HG02840 (cell line): Measurements from ENCODE around the gene PAPPA2.
"Not testable (repeated sequence)": the region's sequence is repeated elsewhere in the genome, so short reads cannot be mapped to it uniquely, and the experiment has no call there.

Experiments used
- ATAC-seq: cut with Tn5 transposase; IDR thresholded peaks from one replicate; pipeline ENCODE4 v1.9.1; 2021; ENCODE audit warnings: mild to moderate bottlenecking, moderate library complexity, moderate number of reproducible peaks; ENCODE audit not compliant: unreplicated experiment, low FRiP score

Gene PAPPA2, protein sequence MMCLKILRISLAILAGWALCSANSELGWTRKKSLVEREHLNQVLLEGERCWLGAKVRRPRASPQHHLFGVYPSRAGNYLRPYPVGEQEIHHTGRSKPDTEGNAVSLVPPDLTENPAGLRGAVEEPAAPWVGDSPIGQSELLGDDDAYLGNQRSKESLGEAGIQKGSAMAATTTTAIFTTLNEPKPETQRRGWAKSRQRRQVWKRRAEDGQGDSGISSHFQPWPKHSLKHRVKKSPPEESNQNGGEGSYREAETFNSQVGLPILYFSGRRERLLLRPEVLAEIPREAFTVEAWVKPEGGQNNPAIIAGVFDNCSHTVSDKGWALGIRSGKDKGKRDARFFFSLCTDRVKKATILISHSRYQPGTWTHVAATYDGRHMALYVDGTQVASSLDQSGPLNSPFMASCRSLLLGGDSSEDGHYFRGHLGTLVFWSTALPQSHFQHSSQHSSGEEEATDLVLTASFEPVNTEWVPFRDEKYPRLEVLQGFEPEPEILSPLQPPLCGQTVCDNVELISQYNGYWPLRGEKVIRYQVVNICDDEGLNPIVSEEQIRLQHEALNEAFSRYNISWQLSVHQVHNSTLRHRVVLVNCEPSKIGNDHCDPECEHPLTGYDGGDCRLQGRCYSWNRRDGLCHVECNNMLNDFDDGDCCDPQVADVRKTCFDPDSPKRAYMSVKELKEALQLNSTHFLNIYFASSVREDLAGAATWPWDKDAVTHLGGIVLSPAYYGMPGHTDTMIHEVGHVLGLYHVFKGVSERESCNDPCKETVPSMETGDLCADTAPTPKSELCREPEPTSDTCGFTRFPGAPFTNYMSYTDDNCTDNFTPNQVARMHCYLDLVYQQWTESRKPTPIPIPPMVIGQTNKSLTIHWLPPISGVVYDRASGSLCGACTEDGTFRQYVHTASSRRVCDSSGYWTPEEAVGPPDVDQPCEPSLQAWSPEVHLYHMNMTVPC (N-terminal part only)

DNA sequence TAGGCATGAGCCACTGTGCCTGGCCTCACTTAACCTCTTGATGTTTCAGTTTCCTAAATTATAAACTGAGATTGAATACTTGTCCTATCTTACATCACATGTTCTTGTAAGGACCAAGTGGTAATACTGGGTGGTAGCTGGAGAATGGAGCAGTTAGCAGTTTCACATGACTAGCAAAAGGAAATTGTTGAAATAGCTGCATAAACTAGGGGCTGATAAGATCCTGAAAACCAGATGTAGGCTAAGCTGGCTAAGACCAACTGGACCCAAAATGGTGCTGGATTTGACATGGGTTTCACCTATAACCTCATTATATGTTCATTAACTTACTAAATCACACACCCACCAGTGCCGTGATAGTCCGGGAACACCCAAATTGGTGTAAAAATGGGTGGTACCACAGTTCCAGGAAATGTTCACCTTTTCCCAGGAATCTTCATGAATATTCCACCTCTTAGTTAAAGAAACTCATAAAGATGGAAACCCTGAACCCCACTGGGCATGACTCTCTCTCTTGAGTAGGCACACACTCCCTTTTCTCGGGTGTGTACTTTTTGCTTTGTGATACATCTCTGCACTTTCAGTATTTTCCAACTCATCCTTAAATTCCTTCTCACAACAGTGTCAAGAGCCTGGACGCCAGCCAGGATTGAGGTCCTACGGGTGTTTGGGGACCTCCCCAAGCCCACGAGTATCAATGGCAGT is at the start of gene PAPPA2:
Gene PAPPA2, plus strand, starts transcription at position 502 of the 705 bp plus-strand sequence. CDS start 93,148 bp downstream, outside the sequence.
- no peak for ATAC-seq

DNA sequence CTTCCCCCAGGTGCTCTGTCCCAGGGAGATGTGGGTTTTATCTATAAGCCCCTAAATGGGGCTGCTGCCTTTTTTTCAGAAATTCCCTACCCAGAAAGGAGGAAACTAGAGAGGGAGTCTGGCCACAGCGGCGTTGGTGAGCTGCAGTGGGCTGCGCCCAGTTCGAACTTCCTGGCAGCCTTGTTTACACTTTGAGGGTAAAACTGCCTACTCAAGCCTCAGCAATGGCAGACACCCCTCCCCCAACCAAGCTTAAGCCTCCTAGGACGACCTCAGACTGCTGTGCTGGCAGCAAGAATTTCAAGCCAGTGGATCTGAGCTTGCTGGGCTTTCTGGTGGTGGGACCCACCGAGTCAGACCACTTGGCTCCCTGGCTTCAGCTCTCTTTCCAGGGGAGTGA is 46.2 kb upstream of the PAPPA2 start:
- ATAC-seq, result no peak

DNA sequence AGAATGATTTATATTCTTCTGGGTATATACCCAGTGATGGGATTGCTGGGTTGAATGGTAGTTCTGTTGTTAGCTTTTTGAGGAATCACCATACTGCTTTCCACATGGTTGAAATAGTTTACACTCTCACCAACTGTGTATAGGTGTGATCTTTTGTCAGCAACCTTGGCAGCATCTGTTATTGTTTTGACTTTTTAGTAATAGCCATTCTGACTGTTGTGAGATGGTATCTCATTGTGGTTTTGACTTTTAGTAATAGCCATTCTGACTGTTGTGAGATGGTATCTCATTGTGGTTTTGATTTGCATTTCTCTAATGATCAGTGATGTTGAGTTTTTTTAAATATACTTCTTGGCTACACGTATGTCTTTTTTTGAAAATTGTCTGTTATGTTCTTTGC is 43.4 kb upstream of the PAPPA2 start:
- not testable (repeated sequence) for ATAC-seq

DNA sequence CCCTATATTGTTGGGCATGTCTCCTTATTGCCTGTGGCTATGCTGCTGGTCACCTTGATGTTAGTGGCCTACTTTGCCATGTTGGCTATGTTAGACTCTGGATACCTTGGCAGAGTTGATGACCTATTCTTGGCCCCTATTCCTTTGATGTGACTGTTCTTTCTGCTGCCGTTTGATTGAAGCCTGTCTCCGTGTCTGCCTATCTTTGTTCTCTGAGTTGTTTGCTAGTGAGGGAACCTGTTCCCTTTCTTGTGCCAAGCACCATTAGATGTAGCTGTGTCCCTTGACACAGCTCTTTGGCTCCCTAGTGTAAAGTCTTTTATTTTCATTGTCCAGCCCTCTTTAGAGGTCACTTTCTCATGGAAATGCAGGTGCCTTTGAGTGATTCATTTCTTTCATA is 28.7 kb upstream of the PAPPA2 start:
- no peak for ATAC-seq

DNA sequence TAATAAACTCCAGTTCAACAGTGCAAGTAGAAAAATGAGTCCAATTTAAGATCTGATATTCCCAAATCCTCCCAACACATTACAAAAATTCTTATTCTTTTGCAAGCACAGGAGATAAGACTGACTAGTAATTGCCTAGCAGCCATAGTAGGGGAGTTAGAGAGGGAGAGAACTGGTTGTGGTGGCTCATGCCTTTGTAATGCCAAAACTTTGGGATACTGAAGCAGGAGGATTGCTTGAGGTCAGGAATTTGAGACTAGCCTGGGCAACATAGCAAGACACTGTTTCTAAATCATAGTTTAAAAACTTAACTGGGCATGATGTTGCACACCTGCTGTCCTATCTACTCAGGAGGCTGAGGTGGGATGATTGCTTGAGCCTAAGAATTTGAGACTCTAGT is 26.7 kb upstream of the PAPPA2 start:
- ATAC-seq, result no peak

DNA sequence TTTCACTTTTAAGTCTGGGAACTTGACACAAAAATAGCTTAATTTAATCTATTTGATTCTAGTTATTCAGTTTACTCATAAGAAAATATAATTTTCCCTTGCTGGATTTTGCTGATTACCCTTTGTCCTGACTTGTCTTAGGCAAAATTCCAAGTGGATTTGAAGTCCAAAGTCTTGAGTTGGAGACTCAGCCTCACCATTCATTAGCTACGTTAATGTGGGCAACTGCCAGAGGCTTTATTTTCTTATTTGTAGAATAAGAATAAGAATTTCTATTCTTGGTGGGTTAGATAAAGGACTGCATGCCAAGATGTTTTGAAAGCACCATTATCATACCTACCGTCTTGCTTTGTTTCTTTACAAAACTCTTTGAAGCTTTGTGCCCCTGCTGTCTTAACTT is 22.8 kb upstream of the PAPPA2 start:
- ATAC-seq, result no peak

DNA sequence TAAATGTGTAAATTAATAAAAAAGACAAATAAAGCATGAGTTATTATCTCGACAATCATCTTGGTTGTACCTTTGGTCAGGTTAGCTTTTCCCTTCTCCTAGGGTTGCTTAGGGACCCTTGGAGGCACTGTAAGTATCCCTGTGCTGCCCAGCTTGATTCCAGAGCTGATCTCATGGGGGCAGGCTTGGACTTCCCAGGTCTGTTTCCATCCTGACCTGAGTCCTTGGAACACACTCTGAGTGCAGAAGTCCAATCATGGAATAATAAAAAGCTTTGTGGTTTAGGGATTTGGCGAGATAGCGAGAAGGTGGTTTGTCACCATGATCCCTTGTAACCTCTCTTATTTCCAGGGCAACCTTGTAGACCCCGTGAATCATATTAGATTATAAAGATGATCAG is 18.7 kb upstream of the PAPPA2 start:
- ATAC-seq, result no peak

DNA sequence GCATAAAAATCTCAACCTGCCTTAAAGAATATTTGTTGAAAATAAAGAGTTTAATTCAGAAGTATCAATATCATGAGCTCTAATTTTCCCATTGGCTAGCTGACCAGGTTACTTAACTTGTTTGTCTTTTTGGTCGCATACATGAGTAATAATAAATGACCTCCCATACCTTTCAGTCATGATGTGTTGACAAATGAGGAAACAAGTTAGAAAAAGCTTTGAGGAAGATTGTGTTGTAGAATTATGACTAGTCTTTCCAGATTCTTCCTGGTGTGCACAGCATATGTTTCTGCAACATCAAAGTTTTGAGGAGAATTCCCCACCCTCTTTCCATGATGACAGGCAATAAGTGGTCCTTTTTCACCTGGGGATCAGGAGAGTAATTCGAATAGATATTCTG is 17.6 kb upstream of the PAPPA2 start:
- ATAC-seq, result no peak

DNA sequence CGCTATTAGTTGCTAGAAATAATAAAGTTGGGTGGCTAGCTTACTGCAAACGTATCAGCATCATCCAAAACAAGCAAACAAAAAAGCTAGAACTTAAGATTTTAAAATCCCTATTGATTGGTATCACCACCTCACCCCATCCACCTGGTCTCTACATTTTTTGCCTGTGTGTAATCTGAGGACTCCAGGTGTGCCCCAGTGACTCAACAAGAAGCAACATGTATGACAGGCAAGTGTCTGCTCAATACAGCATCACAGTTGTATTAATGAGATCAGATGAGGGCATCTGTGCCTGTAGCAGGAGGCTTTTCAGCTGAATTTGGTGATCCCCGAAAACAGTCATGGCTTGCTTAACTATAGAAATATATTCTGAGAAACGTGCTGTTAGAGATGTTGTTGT is 14.6 kb upstream of the PAPPA2 start:
- ATAC-seq, result no peak

DNA sequence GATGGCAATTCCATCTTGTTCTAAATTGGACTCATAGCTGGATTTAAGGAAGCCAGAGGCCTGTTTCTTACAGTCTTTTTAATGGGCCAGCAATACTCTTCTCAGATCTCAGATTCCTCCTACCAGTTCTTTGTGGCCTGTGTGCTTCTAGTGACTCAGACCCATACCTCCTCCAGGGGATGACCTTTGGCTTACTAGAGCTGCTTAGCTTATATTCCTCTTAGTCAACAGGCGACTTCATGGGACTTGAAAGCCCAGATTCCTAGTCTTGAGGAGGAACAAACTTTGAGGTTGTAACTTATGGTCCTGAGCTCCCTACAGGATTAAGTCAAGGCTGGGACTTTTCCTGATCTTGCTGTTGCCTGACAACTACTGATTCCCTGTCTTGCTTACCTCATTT is 12.4 kb upstream of the PAPPA2 start:
- ATAC-seq, result no peak

DNA sequence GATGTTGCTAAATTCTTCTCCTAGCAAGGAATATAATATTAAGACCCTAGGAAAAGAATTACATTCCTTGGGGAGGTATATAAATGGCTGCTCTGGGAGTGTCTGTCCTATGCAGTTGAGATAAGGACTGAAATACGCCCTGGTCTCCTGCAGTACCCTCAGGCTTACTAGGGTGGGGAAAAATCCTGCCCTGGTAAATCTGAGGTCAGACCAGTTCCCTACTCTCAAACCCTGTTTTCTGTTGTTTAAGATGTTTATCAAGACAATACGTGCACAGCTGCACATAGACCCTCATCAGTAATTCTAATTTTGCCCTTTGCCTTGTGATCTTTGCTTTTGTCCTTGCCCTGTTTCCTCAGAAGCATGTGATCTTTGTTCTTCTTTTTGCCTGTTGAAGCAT is 11.2 kb upstream of the PAPPA2 start:
- not testable (repeated sequence) for ATAC-seq

DNA sequence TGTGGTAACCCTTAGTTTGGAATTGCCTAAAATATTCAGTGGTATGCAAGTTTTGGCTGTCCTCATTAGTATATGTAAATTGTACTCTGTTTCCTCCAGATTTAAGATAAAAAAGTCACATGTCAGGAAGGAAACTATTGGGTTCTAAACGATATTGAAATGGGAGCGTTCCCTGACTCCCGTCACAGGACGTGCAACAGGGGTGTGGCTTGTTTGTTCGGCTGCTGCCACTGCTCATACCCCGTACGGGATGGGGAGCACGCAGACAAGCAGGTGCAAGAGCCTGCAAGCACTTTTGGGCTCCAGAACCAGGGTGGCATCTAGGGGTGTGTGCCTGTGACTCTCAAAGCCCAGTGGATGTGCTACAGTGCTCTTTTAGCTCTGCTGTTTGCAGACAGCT is 6.2 kb upstream of the PAPPA2 start:
- ATAC-seq, result no peak

DNA sequence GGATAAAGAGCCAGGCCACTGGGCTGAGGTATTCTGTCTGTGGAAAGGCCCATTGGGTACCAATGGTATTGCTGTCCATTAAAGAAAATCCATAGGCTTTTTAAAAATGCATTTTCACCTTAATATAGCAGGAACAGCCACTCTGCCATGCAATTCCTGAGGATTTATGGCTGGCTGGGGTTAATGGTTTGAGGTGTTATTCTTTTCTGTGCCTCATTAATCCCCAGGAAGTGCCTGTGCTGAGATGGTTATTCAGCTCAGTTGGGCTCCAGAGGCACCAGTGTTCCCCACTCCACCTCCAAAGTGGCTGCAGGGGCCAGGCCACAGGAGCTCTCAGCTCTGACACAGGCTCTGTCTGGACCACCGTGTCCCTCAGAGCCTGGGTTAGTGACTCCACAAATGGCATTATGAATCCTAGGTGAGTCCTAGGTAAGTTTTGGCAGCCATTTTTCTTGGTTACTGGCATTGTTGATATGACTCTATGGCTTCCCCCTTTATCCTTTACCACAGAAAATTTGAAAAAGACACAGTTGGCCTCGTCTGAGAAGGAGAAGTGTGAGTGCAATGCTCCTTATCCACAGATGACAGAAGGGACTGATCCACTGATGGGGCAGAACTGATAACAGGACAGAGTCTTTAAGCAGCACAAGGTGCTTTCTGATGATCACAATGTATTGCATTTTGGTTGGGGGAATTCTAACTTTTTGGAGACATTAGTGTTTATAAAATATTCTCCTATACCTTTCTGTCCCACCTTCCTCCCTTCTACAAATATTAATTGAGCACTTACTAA is 2.2 kb upstream of the PAPPA2 start:
- ATAC-seq, result no peak

DNA sequence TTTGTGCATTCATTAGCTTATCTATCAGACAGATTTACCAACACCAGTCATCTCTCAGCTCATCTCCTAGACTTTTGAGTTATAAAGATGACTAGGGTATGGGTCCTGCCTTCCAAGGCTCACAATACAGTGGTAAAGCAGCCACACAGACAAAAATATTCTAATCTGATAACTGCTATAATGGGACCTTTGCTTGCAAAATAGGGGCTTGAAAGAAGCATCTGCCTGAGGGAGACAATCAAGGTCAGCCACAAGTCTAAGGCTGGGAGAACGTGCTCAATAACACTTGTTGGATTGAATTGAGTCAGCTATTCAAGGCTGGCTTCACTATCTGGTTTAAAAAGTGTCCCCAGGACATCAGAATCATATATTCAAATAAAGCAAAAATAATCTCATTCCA is 1.4 kb upstream of the PAPPA2 start:
- ATAC-seq, result no peak

DNA sequence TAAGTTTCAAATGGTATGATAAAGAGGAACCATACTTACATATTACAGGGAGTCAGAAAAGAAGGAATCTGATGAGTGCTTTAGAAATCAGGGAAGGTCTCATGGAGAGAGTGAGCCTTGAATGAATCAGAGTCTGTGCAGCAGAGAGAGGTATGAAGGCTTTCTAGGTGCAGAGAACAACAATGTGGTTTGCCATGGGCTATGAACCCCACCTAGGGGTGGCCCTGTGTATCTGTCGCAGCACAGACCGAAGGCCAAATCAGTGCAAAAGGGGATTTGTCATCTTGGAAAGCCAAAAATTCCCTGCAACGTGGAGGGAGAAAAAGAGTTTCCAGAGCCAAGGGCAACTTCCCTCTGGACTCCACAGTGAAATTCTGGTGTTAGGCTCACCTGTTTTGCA is 3.5 kb downstream of the PAPPA2 start:
- ATAC-seq, result no peak

DNA sequence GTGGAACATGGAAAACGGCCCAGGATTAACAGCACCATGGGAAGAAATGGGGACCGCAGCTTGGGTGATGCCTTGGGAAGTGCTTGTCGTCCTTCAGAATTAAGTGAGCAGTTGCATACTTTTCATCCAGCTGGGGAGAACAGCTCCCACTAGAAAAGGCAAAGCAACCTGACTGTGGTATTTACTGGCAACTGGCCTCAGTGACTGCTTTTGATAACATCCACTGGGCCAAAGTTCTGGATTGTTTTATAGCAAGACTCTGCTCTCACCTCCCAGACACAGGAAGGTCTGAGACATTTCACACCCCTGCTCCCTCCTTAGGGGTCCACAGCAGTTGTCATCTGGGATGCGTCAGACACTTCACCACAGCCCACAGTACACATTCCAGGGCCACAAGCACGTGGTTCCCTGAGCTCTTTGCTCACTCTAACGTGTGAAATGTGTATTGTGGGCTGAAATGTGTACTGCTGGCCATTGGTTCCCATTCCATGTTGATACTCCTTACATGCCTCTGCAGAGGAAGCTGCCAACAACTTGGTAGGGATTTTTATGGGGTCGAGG is 6.6 kb downstream of the PAPPA2 start:
- ATAC-seq, result no peak

DNA sequence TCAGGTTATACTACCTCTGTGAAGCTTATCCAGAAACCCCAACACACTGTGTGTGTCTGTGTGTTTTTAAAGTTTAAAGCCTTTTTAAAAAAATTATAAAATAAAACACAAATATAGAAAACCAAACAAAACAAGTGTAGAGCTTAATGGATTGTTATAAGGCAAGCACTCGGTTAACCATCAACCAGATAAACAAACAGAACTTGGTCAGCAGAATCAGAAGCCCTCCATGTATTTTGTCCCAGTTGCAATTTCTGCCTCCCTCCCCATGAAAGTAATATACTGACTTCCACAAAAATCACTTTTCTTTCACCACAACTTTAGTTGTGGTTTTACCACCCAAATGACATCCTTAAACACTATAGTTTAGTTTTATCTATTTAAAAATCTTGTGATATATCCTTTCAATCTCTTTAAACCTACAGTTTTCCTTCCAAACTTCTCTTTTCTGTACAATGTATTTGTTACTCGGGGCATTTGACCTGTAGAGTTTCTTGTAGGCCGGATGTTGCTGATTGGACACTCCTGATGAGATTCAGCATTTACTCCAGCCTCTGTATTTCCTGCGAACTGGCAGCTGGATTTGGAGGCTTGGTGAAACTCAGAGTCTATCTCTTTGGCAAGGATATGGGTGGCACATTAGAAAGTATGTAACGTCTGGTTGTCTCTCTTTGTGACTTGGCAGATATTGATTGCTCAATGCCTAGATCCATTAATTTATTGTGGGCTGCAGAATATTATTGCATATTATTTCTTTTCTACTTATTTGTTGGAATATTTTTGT is 8.6 kb downstream of the PAPPA2 start:
- ATAC-seq, result no peak

DNA sequence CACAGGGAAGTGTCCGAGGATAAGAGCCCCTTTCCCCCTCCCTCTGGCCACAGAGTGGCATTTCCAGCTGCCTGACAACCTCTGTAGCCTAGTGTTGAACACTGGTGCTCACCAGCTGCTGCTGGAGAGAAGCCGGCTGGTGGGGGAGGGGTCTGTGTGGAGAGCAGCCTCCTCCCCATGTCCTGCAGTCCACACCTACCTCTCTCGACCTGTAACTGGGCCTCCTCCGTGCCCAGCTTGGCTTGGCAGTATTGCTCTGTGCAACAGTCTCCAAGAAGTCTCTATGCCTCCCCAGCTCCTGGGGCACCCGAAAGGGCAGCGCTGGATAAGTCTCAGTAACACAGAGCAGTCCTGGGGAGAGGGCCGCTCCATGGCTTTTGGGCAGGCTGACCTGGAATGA is 17.0 kb downstream of the PAPPA2 start:
- no peak for ATAC-seq

DNA sequence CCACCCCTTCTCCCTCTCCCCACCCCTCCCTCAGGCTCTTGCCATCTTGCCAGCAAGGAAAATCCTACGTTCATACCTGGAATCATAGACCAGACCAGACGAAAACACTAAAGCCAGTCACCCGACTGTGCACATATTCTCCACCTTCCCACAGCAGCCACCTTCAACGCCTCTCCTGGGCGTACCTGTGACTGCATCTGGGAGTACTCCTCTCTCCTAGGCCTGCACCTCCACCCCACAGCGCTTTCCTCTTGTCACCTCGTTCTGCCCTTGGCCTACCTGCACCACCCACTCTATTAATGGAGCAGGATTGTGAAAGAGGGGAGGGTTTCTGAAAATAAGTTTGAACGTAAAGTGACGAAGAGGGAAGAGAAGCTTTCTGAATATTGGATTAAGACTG is 17.8 kb downstream of the PAPPA2 start:
- no peak for ATAC-seq
